HG03108 (cell line): ENCODE results near the gene ADNP.

Experiments
- ATAC-seq: cut with Tn5 transposase; IDR thresholded peaks from one replicate; pipeline ENCODE4 v1.9.1; 2021; ENCODE audit warnings: moderate library complexity; ENCODE audit not compliant: unreplicated experiment

The ADNP gene

GRCh38 chr20:50874111-50874757 is 57.0 kb downstream of the ADNP start:
- ATAC-seq = no peak

- ATAC-seq = no peak
Measured at GRCh38 chr20:50873585-50873984, 57.7 kb downstream of the ADNP start.

- no peak for ATAC-seq
Measured at GRCh38 chr20:50872560-50873425, 58.4 kb downstream of the ADNP start.

- no peak for ATAC-seq
Measured at GRCh38 chr20:50870561-50871161, 60.6 kb downstream of the ADNP start.

GRCh38 chr20:50868509-50869495 is 62.4 kb downstream of the ADNP start:
- no peak for ATAC-seq

- no peak for ATAC-seq
Measured at GRCh38 chr20:50867805-50868204, 63.4 kb downstream of the ADNP start.

- ATAC-seq = no peak
Measured at GRCh38 chr20:50866831-50867230, 64.4 kb downstream of the ADNP start.

GRCh38 chr20:50866036-50866685 is 65.1 kb downstream of the ADNP start:
- ATAC-seq = no peak

- no peak for ATAC-seq
Measured at GRCh38 chr20:50865591-50865990, 65.6 kb downstream of the ADNP start.

- ATAC-seq = no peak
Measured at GRCh38 chr20:50865114-50865513, 66.1 kb downstream of the ADNP start.

- no peak for ATAC-seq
Measured at GRCh38 chr20:50862546-50862945, 68.7 kb downstream of the ADNP start.

GRCh38 chr20:50861012-50861411 is 70.2 kb downstream of the ADNP start:
- no peak for ATAC-seq

GRCh38 chr20:50859161-50859560 is 72.1 kb downstream of the ADNP start:
- ATAC-seq = no peak

GRCh38 chr20:50858525-50858924 is 72.7 kb downstream of the ADNP start:
- no peak for ATAC-seq

- ATAC-seq = no peak
Measured at GRCh38 chr20:50857348-50857747, 73.9 kb downstream of the ADNP start.

GRCh38 chr20:50856475-50857041 is 74.7 kb downstream of the ADNP start:
- ATAC-seq = no peak

GRCh38 chr20:50855498-50856474 is 75.5 kb downstream of the ADNP start:
- no peak for ATAC-seq

GRCh38 chr20:50854506-50855249 is 76.6 kb downstream of the ADNP start:
- no peak for ATAC-seq
